ENCODE results near the gene CAV3.

DNA sequence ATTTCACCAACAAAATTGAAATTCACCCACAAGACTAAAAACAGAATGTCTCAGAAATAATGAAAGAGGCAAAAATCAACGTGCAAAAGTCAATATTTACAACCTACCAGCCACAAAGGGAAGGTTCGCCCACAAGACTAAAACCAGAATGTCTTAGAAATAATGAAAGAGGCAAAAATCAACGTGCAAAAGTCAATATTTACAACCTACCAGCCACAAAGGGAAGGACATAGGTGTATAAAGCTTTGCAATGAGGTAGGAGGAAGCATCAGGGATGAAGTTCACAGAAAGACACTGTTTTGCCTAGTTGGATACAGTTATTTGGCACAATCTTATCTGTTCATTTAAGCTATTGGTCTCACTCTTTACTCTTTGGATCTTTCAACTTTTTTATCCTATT is 21.5 kb downstream of the CAV3 start:
- TF ChIP-seq EP300 (IDR thresholded peaks at IDR 0.05) (no peak), POLR2A (IDR thresholded peaks at IDR 0.05) (no peak), POLR2AphosphoS5 (IDR thresholded peaks at IDR 0.05) (no peak)
